ENCODE results near the gene CNTNAP5.

Gene CNTNAP5

GRCh38 chr2:124915567-124915966 lies 890.5 kb downstream of the CNTNAP5 start:
- no peaks in the 10 kb centered on the region for H3K4me1 ChIP-seq (ENCODE audit: insufficient read depth, low read length, poor library complexity, severe bottlenecking)
- H3K9ac ChIP-seq (ENCODE audit: low read depth, low read length, poor library complexity, severe bottlenecking), result no peak overlapping the region
- H3K9me3 ChIP-seq (ENCODE audit: insufficient read depth, low read depth, low read length), result no peaks in the 10 kb centered on the region
- H3K27me3 ChIP-seq (ENCODE audit: insufficient read depth, low read length, poor library complexity, severe bottlenecking), result no peaks in the 10 kb centered on the region
- no peaks in the 10 kb centered on the region for H3K36me3 ChIP-seq (ENCODE audit: insufficient read depth, low read length)
- no peaks in the 10 kb centered on the region for H3K9me2 ChIP-seq (replicated peaks; ENCODE audit: low read depth, low read length)
- no peaks in the 10 kb centered on the region for H3K79me2 ChIP-seq (ENCODE audit: insufficient read depth, low read length)
- H4K20me1 ChIP-seq (ENCODE audit: insufficient read depth, low read length, poor library complexity, severe bottlenecking), result no peaks in the 10 kb centered on the region
- no peaks in the 10 kb centered on the region for H3F3A ChIP-seq (ENCODE audit: low read depth)
- no peak overlapping the region for H3K4me3 ChIP-seq (ENCODE audit: low read length, poor library complexity, severe bottlenecking)
- no peak overlapping the region for H3K4me2 ChIP-seq (ENCODE audit: low read depth, low read length, poor library complexity, severe bottlenecking)
- no peak overlapping the region for H2AFZ ChIP-seq (ENCODE audit: low read length)
- TF ChIP-seq CTCF (conservative IDR thresholded peaks at IDR 0.05; ENCODE audit: low read length) (no peak), EZH2phosphoT487 (IDR thresholded peaks at IDR 0.05; ENCODE audit: borderline replicate concordance) (no peak)

GRCh38 chr2:124919296-124919695 lies 894.2 kb downstream of the CNTNAP5 start:
- Histone ChIP-seq H3K9ac (ENCODE audit: low read depth, low read length, poor library complexity, severe bottlenecking) (no peak overlapping the region), H3K9me3 (ENCODE audit: insufficient read depth, low read depth, low read length) (no peaks in the 10 kb centered on the region), H3K79me2 (ENCODE audit: insufficient read depth, low read length) (no peaks in the 10 kb centered on the region), H3K9me2 (replicated peaks; ENCODE audit: low read depth, low read length) (no peaks in the 10 kb centered on the region), H3K4me2 (ENCODE audit: low read depth, low read length, poor library complexity, severe bottlenecking) (no peak overlapping the region), H3K27me3 (ENCODE audit: insufficient read depth, low read length, poor library complexity, severe bottlenecking) (no peaks in the 10 kb centered on the region), H3K36me3 (ENCODE audit: insufficient read depth, low read length) (no peaks in the 10 kb centered on the region), H3F3A (ENCODE audit: low read depth) (no peaks in the 10 kb centered on the region), H3K4me1 (ENCODE audit: insufficient read depth, low read length, poor library complexity, severe bottlenecking) (no peaks in the 10 kb centered on the region), H4K20me1 (ENCODE audit: insufficient read depth, low read length, poor library complexity, severe bottlenecking) (no peaks in the 10 kb centered on the region), H3K4me3 (ENCODE audit: low read length, poor library complexity, severe bottlenecking) (no peak overlapping the region), H2AFZ (ENCODE audit: low read length) (no peak overlapping the region)
- TF ChIP-seq EZH2phosphoT487 (IDR thresholded peaks at IDR 0.05; ENCODE audit: borderline replicate concordance), result no peak

- Histone ChIP-seq H4K20me1 (ENCODE audit: insufficient read depth, low read length, poor library complexity, severe bottlenecking) (no peaks in the 10 kb centered on the region), H3K27me3 (ENCODE audit: insufficient read depth, low read length, poor library complexity, severe bottlenecking) (no peaks in the 10 kb centered on the region), H2AFZ (ENCODE audit: low read length) (no peak overlapping the region), H3K4me3 (ENCODE audit: low read length, poor library complexity, severe bottlenecking) (no peak overlapping the region), H3K79me2 (ENCODE audit: insufficient read depth, low read length) (no peaks in the 10 kb centered on the region), H3K9me3 (ENCODE audit: insufficient read depth, low read depth, low read length) (no peaks in the 10 kb centered on the region), H3F3A (ENCODE audit: low read depth) (no peaks in the 10 kb centered on the region), H3K9me2 (replicated peaks; ENCODE audit: low read depth, low read length) (no peaks in the 10 kb centered on the region), H3K4me2 (ENCODE audit: low read depth, low read length, poor library complexity, severe bottlenecking) (no peak overlapping the region), H3K36me3 (ENCODE audit: insufficient read depth, low read length) (no peaks in the 10 kb centered on the region), H3K9ac (ENCODE audit: low read depth, low read length, poor library complexity, severe bottlenecking) (no peak overlapping the region), H3K4me1 (ENCODE audit: insufficient read depth, low read length, poor library complexity, severe bottlenecking) (no peaks in the 10 kb centered on the region)
- TF ChIP-seq EZH2phosphoT487 (IDR thresholded peaks at IDR 0.05; ENCODE audit: borderline replicate concordance) (no peak), CTCF (conservative IDR thresholded peaks at IDR 0.05; ENCODE audit: low read length) (no peak)
These were observed 895.4 kb downstream of the CNTNAP5 start for GRCh38 chr2:124920448-124920847.

GRCh38 chr2:124921191-124921590 lies 896.1 kb downstream of the CNTNAP5 start:
- no peaks in the 10 kb centered on the region for H3K4me1 ChIP-seq (ENCODE audit: insufficient read depth, low read length, poor library complexity, severe bottlenecking)
- no peaks in the 10 kb centered on the region for H3K79me2 ChIP-seq (ENCODE audit: insufficient read depth, low read length)
- no peaks in the 10 kb centered on the region for H4K20me1 ChIP-seq (ENCODE audit: insufficient read depth, low read length, poor library complexity, severe bottlenecking)
- H3K27me3 ChIP-seq (ENCODE audit: insufficient read depth, low read length, poor library complexity, severe bottlenecking), result no peaks in the 10 kb centered on the region
- no peaks in the 10 kb centered on the region for H3F3A ChIP-seq (ENCODE audit: low read depth)
- TF ChIP-seq CTCF (conservative IDR thresholded peaks at IDR 0.05; ENCODE audit: low read length), result no peak
- TF ChIP-seq EZH2phosphoT487 (IDR thresholded peaks at IDR 0.05; ENCODE audit: borderline replicate concordance), result no peak
- no peak overlapping the region for H3K9ac ChIP-seq (ENCODE audit: low read depth, low read length, poor library complexity, severe bottlenecking)
- no peak overlapping the region for H2AFZ ChIP-seq (ENCODE audit: low read length)
- no peaks in the 10 kb centered on the region for H3K9me3 ChIP-seq (ENCODE audit: insufficient read depth, low read depth, low read length)
- no peak overlapping the region for H3K4me2 ChIP-seq (ENCODE audit: low read depth, low read length, poor library complexity, severe bottlenecking)
- H3K4me3 ChIP-seq (ENCODE audit: low read length, poor library complexity, severe bottlenecking), result no peak overlapping the region
- H3K9me2 ChIP-seq (replicated peaks; ENCODE audit: low read depth, low read length), result no peaks in the 10 kb centered on the region
- H3K36me3 ChIP-seq (ENCODE audit: insufficient read depth, low read length), result no peaks in the 10 kb centered on the region
